NCI-H2029 treated with DMSO at 0.1 percent for 48 hours (cell line): Measurements from ENCODE around the gene RAB15.
A peak's percentile ranks its signal among the peaks of the same experiment; 100 is the strongest.
"Not testable (repeated sequence)": the region's sequence is repeated elsewhere in the genome, so short reads cannot be mapped to it uniquely, and the experiment has no call there.

Experiments used
- DNase-seq: peaks from one replicate; lab custom pipeline; 2025; lab: John Stamatoyannopoulos, UW

The RAB15 gene

DNA sequence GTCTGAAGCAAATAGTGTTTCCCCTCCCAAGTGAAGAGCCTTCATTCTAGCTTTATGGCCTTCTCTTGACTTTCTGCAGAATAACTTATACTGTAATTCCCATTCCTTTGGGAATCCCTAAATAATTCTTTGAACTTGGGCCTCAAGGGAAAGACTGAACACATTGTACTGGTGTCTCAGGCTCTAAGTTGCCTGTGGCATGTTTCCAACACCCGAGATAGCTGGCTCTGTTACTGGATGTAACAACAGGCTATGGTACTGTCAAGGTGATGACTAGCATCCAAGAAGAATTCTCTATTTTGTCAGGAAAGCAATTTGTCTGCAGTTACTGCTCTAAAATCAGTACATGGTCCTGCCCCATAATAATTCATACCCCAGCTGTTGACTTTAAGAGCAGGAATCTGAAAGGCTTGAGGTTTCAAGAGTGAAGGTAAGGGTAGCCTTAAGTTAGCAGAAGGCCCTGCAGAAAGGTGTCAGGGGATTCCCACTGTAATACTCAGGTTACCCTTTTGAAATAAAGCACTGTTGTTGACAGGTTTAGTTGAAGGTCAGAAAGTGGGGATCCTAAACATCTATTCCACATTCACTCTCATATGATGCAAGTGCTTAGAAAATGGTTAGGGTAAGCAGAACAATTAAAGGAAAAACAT is 34.8 kb downstream of the RAB15 start:
- DNase-seq: no peak

DNA sequence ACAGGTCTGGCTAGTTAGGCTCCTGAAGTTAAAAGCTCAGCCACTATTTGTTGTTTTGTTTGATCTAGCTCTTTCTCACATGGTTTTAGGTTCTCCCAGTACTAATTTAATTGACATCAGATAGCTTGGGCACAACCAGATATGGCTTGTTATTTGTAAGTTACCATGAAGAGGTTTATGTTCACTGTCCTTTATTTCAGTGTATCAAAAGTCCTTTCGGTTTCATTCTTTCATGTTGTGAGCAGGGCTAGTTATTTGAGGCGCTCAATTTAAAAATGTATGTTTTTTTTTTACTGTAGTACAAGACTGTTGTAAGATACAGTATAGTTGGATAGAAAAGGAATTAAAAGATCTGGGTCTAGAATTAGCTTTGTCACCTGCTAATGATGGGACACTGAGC is 36.6 kb downstream of the RAB15 start:
- peak; percentile 15 for DNase-seq

DNA sequence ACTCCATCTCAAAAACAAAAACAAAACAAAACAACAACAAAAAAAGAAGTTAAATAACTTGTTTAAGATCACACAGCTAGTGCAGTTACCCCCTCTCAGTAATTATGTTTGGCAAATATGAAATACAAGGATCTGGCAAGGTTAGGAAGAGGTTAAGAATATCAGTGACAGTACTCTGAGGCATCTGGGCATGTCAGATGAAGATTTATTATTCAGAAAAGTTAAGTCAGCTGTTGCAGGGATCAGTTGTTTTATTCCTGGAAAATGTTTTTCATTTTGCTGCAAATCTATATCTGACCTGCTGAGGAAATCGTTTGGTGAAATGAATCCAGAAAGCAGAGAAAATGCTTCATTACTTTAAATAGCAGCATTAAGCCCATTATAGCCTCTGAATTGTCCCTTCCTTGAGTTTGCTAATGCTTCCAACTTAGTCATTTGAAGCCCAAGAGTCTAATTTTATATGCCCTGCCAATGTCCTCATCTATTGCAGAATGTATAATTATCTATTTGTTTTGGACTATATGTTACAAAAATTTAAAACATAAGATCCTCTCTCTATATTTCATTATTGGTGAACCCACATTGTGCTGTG is 37.7 kb downstream of the RAB15 start:
- DNase-seq: no peak

DNA sequence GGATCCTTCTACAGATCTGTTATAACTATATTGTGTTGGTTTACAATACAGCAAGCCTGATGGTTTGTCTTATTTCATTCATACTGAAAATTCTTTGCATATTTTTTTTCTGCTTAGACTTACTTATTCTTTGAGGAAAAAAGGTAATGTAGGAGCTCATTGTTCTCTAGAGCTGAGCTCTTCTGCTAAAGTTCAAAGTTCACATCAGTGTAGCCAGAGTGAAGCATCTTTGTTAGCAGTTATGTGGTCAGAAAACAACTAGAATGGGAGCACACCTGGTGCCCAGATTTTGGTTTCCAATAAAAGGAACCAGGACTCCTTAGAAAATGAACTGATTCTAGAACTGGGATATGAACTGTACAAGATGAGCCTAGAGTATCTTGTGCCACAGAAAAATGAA is 39.9 kb downstream of the RAB15 start:
- DNase-seq: no peak

DNA sequence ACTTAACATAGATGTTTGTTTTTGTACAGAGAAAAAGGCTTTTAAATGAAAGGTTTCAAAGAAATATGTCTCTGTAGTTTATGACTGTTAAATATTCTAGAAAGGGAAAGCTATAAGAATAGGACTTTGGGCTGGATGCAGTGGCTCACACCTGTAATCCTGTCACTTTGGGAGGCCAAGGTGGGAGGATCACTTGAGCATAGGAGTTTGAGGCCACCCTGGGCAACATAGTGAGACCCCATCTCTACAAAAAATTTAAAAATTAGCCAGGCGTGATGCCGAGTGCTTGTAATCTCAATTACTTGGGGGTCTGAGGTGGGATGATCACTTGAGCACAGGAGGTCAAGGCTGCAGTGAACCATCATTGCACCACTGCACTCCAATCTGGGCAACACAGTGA is 41.0 kb downstream of the RAB15 start:
- no peak for DNase-seq

DNA sequence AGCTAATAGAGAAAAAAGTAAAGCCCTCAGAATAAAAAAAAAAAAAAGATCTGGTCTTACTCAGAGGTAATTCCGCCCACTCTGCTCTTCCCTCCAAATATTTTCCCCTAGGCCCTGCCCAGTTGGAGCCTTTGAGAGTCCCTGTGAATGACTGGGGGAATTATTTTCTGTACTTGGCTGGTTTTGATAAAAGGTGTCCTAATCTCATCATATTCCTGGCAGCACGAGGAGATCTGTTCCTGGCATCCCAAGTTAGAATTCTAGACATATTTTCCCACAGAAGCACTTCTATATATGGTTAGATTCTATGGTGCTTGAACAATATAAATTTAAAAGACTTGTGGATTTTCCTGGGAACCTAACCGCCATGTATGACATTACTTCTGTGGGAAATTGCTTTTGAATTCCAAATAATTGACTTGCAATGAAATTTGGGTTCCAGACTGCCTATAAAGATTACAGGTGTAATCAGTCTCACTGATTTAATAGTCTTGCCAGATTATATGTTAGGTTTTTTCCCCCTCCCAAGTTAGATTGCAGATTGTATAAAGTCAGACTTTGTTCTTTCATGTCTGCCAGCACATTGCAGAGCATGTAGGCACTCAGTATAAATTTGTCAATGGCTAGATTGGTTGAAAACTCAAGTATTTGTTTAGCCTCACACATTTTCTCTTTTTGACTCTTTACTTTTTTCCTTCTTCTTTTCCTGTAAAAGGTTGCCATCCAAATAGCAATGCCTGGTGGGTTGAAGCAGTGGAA is 41.9 kb downstream of the RAB15 start:
- DNase-seq: no peak

DNA sequence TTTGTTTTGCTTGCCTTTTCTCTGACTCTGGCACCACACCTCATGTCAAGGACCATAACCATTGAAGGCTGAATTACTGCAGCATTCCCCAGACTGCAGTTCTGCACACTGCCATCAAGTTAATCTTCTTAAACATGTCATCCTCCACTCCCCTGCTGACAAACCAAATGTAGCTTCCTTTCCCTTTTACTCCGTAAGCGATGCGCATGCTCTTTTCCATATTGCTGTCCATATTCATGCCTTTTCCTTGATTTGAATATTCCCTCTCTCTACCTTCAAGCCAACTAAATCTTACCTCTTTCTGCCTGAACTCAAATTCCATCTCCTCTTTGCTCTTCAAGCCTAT is 43.1 kb downstream of the RAB15 start:
- no peak for DNase-seq

DNA sequence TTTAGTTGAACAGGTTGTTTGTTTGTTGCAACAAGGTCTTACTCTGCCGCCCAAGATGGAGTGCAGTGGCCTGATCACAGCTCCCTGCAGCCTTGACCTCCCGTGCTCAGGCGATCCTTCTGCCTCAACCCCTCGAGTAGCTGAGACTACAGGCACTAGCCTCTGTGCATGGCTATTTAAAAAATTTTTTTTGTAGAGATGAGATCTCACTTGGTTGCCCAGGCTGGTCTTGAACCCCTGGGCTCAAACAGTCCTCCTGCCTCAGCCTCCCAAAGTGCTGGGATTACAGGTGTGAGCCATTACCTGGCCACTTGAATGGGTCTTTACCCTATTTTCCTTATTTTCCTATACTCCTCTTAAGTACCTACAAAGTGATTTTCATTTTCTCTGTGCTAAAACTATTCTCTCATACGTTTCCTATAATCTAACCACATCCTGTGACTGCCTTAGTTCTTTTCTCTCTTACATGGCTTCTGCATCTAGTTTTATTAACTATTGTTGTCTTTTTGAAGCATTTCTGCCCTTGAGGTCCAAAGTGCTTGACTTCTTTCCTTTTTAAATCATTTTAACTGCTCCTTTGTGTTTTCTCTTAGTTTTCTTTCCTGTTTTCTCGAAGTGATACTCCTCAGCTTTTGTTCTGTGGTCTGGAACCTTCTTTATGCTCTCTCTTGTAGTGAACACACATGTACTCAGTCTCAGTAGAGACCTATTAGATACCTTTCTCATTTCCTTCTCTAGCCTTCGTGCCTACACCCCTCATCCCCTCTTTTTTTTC is 43.7 kb downstream of the RAB15 start:
- DNase-seq: no peak

DNA sequence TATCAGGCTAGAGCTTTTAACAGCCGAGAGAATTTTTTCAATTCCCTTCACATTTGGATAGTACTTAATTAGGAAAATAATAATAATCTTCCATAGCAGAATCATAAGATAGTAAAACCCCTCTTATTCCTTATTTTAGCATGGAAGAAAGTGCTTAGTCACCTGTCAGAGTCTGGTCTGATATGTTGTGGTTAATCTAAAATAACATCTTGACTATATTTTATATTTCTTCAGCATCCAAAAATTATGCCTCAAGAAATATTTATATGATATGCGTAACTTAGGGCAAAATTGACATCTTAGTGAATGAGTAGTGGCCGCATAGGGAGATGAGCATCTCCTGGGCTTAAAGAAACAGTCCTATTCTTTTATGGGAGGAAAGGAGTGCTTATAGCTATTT is 45.1 kb downstream of the RAB15 start:
- DNase-seq: no peak

DNA sequence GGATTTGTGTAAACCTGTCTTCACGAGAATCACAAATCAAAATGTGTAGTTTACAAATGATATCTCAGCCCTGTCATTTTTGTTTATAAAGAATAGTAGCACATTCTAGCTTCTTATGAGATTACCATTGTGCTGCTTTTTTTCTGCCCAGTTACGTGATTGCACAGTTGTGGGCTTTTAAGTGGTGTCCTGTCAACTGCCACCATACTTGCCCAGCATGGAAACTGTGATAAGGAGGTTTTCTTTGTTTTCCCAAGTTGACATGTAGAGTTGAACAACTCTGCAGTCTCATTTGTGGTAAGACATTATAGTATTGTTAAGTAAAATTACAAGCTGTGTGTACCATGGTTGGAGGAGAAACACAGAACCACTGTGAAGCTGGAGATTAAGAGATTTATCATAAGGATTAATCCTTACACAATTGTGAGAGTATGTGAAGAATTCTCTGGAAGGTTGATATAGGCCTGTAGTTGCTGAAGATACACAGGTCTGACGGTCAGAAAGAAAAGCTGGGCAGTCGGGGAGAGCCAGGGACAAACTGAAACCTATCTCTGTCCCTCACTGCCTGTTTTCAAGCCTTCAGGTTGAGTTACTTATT is 45.6 kb downstream of the RAB15 start:
- DNase-seq: no peak

DNA sequence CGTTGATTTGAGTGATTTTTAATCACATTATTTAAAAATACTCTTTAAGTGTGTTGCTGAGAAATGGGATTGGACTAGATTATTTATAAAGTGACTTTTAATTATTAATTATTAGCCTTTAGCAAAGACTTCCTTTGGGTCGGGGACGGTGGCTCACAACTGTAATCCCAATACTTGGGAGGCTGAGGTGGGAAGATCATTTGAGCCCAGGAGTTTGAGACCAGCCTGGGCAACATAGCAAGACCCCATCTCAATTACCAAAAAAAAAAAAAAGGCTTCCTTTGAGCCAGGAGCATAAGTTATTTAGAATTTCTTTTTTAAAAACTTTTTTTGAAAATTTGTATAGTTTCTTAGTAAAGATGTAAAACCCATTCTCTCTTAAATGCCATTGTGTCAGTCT is 49.1 kb downstream of the RAB15 start:
- no peak for DNase-seq

DNA sequence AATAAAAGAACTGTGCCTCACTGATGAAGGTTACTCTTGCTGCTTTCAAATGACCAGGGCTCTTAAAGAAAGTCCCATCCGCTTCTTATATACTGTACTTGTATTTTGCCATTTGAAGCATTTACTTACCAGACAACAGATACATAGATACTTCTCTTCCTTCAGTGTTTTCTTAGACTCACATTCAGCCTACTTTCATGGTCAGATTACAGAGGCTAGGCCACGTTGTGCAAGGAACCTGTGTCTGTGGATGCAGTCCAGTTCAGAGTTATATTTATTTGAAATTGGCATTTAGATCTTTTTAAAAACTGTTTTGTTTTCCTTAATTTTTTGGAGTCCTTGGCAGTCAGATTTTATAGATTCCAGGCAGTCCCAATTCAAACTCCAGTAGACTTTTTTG is 51.7 kb downstream of the RAB15 start:
- DNase-seq: no peak

DNA sequence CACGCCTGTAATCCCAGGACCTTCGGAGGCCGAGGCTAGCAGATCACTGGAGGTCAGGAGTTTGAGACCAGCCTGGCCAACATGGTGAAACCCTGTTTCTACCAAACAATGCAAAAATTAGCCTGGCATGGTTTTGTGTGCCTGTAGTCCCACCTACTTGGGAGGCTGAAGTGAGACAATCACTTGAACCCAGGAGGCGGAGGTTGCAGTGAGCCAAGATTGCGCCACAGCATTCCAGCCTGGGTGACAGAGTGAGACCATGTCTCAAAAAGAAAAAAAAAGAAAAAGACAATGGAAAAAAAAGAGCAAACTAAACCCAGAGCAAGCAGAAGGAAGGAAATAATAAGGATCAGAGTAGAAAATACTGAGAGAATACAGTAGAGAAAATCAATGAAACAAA is 52.5 kb downstream of the RAB15 start:
- no peak for DNase-seq

DNA sequence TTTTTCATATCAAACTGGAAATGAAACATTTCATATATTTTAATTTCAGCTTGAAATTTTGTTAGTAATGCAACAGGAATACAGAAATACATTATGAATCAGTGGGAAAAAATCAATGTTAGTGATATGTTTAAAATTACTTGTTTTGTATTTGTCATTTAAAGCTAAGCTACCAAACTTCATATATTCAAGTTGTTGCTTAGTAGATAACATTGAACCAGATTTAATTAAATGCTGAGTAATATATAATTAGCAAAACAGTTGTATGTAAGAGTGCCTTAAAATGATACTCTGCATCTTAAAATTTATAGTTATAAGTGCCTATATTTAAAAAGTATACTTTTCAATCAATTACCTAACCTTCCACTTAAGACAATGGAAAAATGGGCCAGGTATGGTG is 52.9 kb downstream of the RAB15 start:
- no peak for DNase-seq

DNA sequence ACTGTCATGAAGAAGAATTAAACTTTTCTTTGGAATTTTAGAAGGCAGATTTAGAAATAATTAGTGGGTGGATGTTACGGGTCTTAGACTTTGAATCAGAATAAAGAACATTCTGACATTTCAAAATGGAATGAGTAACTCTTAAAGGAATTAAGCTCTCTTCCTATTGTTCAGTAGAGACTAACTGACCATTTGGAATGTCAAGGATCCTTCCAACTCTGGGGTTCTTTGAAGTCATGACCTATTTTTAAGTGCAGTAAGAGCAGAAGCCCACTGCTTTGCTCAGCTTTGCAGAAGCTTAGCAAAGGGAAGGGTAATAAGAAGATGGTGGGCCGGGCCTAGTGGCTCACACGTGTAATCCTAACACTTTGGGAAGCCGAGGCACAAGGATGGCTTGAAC is 53.9 kb downstream of the RAB15 start:
- no peak for DNase-seq

DNA sequence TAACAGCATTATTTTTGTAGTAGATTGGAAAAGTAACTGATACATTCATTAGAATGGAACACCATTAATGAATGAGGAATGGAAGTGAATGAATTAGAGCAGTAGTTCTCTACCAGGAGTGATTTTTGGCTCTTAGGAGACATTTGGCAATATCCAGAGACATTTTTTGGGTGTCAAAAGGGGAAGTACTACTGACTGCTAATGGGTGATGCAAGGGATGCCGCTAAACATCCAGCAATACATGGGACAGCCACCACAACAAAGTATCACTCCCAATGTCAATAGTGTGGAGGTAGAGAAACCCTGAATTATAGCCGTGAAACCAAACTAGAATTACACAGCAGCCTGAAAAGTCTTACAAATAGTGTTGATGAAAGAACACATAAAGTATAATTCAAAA is 56.3 kb downstream of the RAB15 start:
- no peak for DNase-seq

DNA sequence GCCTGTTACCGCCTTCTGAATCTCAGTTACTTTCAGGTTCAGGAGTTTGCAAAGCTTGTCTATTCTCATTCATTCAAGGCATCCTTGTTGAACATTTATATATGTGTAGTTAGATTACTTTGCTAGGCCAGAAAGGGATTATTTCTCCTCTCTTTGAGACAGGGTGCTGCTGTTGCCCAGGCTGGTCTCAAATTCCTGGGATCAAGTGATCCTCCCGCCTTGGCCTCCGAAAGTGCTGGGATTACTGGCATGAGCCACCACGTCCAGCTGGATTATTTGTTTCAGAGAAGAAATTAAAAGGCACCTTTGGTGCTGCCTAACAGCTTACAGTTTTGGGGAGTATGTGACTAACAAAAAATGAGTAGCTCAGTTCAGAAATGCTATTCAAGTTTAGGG is 57.1 kb downstream of the RAB15 start:
- no peak for DNase-seq

DNA sequence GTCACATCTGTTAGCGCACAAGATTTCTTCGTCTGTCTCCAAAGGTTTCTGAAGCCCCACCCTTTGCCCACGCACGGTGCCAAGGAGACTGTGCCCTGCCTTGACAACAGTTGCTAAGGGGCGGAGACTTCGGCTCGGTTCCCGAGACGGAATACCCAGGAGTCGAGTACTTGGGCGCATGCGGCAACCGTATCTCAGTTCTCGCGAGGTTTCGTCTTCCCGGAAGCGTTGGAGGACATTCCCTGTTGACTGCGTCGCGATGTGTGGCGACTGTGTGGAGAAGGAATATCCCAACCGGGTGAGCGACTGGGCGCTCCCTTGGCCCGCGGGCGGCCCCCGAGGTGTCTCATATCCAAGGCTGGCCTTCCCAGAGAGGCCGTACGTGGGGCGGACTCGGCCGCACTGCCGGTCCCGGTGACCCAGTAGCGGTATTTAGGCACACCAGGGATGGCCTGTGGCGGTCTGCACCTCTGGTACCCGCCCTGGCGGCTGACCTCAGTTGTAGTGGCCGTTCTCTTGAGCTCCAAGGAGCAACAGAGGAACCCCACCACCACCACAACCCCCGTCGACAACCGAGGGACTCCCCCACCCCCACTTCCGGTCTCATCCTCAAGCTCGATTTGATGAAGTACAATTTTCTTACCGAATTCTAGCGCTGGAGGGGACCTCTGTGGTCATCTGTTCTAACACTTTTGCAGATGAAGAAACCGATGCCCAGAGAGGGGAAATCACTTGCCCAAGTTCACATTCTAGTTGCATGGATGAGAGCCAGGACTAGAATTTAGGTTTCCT is 57.7 kb downstream of the RAB15 start, which contains the start of gene CHURC1:
Gene CHURC1, plus strand, starts transcription at position 219 of the 792 bp plus-strand sequence. Its CDS starts 41 bp downstream, at position 260.
- DNase-seq: peak; percentile 71

DNA sequence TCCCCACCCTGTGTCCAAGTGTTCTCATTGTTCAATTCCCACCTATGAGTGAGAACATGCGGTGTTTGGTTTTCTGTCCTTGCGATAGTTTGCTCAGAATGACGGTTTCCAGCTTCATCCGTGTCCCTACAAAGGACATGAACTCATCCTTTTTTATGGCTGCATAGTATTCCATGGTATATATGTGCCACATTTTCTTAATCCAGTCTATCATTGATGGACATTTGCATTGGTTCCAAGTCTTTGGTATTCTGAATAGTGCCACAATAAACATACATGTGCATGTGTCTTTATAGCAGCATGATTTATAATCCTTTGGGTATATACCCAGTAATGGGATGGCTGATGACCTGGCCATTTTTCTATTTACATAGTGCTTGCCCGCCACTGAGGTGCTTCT is 58.7 kb downstream of the RAB15 start:
- DNase-seq: not testable (repeated sequence)

DNA sequence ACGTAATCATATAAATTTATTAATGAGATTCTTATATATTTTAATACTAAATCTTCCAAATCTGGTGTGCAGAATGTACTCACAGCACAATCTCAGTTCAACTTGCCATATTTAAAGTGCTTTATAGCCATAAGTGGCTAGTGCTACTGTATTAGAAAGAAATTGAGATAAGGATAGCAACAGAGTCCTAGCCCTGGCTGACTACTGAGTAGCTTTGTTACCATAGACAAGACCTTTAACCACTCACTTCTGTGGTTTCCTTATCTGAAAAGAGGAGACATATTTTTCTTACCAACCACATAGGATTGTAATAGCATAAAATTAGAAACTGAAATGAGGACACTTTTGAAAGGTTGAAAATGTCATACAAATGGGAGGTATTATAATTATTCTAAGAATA is 59.9 kb downstream of the RAB15 start:
- DNase-seq: no peak

DNA sequence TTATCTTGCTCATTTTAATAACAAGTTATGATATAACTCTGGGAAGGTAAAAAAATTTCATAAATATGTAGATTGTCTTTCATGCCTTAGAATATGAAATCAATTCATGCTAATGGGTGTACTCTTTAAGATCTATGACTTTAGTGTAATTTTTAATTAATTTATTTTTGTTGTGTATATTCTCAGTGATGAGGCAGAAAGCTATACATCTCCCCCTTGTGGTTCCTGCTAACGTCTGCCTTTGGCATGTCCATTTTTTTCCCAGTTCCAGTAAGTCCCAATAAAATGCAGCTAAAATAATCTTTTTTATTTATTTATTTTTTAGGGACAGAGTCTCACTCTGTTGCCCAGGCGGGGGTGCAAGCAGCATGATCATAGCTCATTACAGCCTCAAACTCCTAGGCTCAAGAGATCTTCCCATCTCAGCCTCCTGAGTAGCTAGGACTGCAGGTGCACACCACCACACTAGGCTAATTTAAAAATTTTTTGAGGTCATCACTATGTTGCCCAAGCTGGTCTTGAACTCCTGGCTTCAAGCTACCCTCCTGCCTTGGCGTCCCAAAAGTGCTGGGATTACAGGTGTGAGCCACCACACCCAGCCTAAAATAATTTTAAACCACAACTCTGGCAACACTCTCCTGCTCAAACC is 61.2 kb downstream of the RAB15 start:
- DNase-seq: no peak
